Measurements from ENCODE around the gene MRTO4. TPM values are rescaled to one million over a fixed set of nuclear protein-coding genes. Genes with fewer than 3 reads are reported as not detected.

The MRTO4 gene
- total RNA-seq, 2 donors from 2014 or later = 17.6 to 27.7 TPM

DNA sequence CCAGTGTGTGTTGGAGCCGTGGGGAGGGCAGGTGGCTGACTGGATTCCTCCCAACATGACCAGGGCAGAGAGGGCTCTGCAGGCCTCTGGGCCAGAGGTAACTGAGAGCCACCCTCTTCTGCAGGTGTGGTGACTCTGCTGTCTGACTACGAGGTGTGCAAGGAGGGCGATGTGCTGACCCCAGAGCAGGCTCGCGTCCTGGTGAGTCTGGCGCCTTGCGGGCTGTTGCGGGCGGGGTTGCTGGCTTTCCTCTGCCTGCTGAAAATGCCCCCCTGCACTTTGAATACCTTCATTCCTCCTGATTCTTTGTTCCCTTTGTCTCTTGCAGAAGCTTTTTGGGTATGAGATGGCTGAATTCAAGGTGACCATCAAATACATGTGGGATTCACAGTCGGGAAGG is 6.7 kb downstream of the MRTO4 start:
- Histone ChIP-seq H3K27me3 (no peaks in the 10 kb centered on the region), H3K27ac (no peak overlapping the region), H3K9me3 (no peaks in the 10 kb centered on the region), H3K4me1 (peaks cover 11% of the 10 kb centered on the region), H3K36me3 (replicated peaks in 1 of 2; ENCODE audit: insufficient read depth in 1 of 2, low read depth in 2 of 2) (peaks cover 3 to 24% of the 10 kb centered on the region in 2 donors), H3K4me3 (no peak overlapping the region)
- intact Hi-C loops (cut with DNase I) = loop anchor here (10.0 kb wide), 1 partner anchor 46 kb away; no protein-coding TSS in a partner anchor
- ATAC-seq = no peak
- no peak for DNase-seq
- no peak for TF ChIP-seq POLR2A (IDR thresholded peaks at IDR 0.05)
- no peak for TF ChIP-seq CTCF (IDR thresholded peaks at IDR 0.05)
- WGBS, 2 donors = 91 to 98% methylated on average over 6 to 10 of the region's 10 CpGs

DNA sequence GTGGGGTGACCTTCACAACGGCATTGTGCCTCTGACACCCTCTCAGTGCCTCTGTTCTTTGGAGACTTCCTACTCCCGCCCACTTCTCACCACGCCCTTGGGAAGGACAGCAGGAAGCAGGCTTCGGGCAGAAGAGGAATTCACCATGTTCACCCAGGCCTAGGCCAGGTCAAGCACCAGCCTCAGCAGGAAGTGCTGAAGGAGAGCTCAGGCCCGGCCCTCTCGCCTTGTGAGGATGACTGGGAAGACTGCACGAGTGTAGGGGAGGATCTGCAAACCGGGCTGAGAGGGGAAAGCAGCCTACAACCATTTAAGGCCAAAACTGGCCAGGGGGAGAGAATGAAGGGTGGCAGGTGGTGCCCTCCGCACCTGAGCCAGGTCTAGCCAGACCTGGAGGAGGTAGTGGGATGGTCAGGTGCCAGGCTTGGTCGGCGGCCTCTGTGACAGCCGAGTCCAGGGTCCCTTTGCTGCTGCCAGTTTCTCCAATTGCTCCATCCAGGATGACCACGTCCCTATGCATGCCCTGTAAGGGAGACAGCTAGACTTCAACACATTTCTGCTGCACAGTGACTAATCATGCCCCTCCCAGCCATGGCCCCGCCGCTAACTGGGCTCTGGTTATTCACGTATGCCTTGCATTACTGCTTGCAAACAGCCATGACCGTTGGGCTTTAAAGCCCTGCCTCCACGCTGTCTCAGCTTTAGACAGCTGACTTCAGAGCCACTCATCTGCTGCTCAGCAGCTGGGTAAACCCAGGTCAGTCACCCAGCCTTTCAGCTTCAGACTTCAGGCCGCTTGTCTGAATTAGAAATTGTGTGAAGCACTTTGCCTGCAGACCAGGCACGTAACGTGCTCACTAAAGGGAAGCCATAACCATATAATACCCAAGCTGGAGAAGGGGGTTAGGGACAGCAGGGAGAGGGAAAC is 8.9 kb downstream of the MRTO4 start:
- Histone ChIP-seq H3K27me3 (no peaks in the 10 kb centered on the region), H3K36me3 (replicated peaks in 1 of 2; ENCODE audit: insufficient read depth in 1 of 2, low read depth in 2 of 2) (peaks cover 3 to 24% of the 10 kb centered on the region in 2 donors), H3K4me3 (no peak overlapping the region), H3K4me1 (peaks cover 6% of the 10 kb centered on the region), H3K27ac (no peak overlapping the region), H3K9me3 (no peaks in the 10 kb centered on the region)
- TF ChIP-seq CTCF (IDR thresholded peaks at IDR 0.05) (no peak), POLR2A (IDR thresholded peaks at IDR 0.05) (no peak)
- intact Hi-C loops (cut with DNase I) = no loop called here
- DNase-seq (peak in 3 of 4 donors; percentile 29 to 42 (median 40)), ATAC-seq (peak; percentile 31)
- 72 to 77% methylated on average over 17 to 21 of the region's 21 CpGs for WGBS, 2 donors

DNA sequence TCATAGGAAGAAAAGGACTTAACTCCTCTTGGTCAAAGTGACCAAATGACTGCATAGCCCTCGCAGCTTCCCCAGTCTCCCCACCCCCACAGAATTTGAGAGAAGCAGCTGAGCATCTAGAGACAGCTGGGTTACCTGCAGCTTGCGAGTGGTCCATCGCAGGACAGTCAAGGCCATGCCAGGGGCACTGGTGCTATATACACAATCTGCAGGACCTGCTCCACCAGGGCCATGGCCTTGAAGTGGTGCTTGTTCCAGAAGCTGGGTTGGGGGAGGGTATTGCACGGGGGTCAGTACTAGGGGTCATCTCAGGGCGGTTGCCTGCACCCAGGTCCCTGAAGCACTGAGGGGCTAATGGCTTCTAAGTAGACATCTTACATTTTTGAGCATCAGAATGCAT is 10.4 kb downstream of the MRTO4 start:
- TF ChIP-seq CTCF (IDR thresholded peaks at IDR 0.05) = no peak
- TF ChIP-seq POLR2A (IDR thresholded peaks at IDR 0.05) = no peak
- DNase-seq = no peak
- intact Hi-C loops (cut with DNase I) = no loop called here
- Histone ChIP-seq H3K27me3 (no peaks in the 10 kb centered on the region), H3K9me3 (no peaks in the 10 kb centered on the region), H3K36me3 (replicated peaks in 1 of 2; ENCODE audit: insufficient read depth in 1 of 2, low read depth in 2 of 2) (peaks cover 0 to 25% of the 10 kb centered on the region in 2 donors), H3K4me1 (peaks cover 6% of the 10 kb centered on the region), H3K27ac (no peak overlapping the region), H3K4me3 (no peak overlapping the region)
- WGBS, 2 donors = 53 to 60% methylated on average over 1 to 5 of the region's 5 CpGs
- ATAC-seq = no peak

DNA sequence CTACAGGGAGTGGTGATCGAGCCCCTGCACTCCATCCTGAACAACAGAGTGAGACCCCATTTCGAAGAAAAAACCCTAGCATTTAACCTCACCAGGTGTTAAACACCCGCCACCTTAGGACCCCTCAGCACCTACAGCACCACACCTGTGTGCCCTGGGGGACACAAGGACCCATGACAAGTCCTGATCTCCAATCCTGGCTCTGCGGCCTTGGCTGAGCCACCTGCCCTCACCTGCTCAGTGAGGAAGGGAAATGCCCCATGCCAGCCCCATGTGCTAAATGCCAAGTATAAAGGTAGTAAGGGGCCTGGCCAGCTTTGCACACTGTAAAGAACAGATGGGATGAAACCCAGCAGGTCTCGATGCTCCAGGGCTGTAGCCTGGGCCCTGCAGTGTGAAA is 11.1 kb downstream of the MRTO4 start:
- Histone ChIP-seq H3K27ac (no peak overlapping the region), H3K4me1 (peaks cover 6% of the 10 kb centered on the region), H3K36me3 (replicated peaks in 1 of 2; ENCODE audit: insufficient read depth in 1 of 2, low read depth in 2 of 2) (peaks cover 0 to 19% of the 10 kb centered on the region in 2 donors), H3K27me3 (no peaks in the 10 kb centered on the region), H3K9me3 (no peaks in the 10 kb centered on the region), H3K4me3 (no peak overlapping the region)
- TF ChIP-seq POLR2A (IDR thresholded peaks at IDR 0.05) (no peak), CTCF (IDR thresholded peaks at IDR 0.05) (no peak)
- no peak for ATAC-seq
- intact Hi-C loops (cut with DNase I) = no loop called here
- no peak for DNase-seq
- whole genome bisulfite sequencing, 2 donors = 85 to 100% methylated on average over 2 to 5 of the region's 5 CpGs
